K562 (cell line): Measurements from ENCODE around the gene MYH11. TPM values are rescaled to one million over a fixed set of nuclear protein-coding genes. Genes with fewer than 3 reads are reported as not detected.
A peak's percentile ranks its signal among the peaks of the same experiment; 100 is the strongest.

Experiments used
- ATAC-seq: fragments of 200-7000 bp; cut with Tn5 transposase; 3 replicates; pipeline ENCODE4 v1.9.1; 2020; ENCODE audit warnings: moderate library complexity
- BruUV-seq: library from RNA; stranded (reverse); fragments of 400-500 nt; replicated peaks from 2 replicates; lab custom pipeline; 2021; lab: Mats Ljungman, UMichigan
- CTCF ChIA-PET: fragments of 300-600 bp; formaldehyde crosslinking; extraction: SDS; loops from one replicate; lab custom pipeline; 2021; ENCODE audit warnings: low intra/inter-chr PET ratio; lab: Yijun Ruan, JAX
- POLR2A ChIA-PET: fragments of 300-600, 350-650 bp; sonication (Branson Sonifier 250); formaldehyde crosslinking; extraction: SDS; loops from one replicate; lab custom pipeline; 2021; ENCODE audit warnings: antibody characterized with exemption, inconsistent platforms; lab: Yijun Ruan, JAX
- DNase-seq, 4 experiments: peaks; one replicate each; pipeline versions ENCODE4 v3.0.0 to v3.0.0-alpha.2; 2011 to 2018; ENCODE audit warnings: low spot score in 3 of 4, mixed read lengths in 3 of 4; ENCODE audit errors: extremely low read depth in 1 of 4
- FAIRE-seq: peaks from 2 replicates; lab custom pipeline; 2011; peaks lifted over from hg19 to GRCh38; lab: Jason Lieb, UNC
- H2AFZ ChIP-seq: 2 replicates; pipeline ENCODE4 v1.6.0; 2011; ENCODE audit warnings: low read depth, low read length, control low read depth, inconsistent platforms
- H3K27ac ChIP-seq: fragments of 200-600 bp; 3 replicates; pipeline ENCODE4 v1.8.0; 2011; ENCODE audit warnings: low read depth, mild to moderate bottlenecking, control low read depth, inconsistent platforms, low read length, moderate library complexity, mixed read lengths; ENCODE audit errors: extremely low read depth
- H3K27me3 ChIP-seq, 2 experiments: fragments of 300-600 bp in 1 of 2; 2 replicates in 1 of 2; 3 replicates in 1 of 2; pipeline versions ENCODE4 v1.6.0 to v1.8.0; 2011; ENCODE audit warnings: inconsistent platforms in 2 of 2, low read length in 2 of 2, mild to moderate bottlenecking in 1 of 2, mixed read lengths in 1 of 2, moderate library complexity in 1 of 2; ENCODE audit not compliant: control insufficient read depth in 2 of 2, insufficient read depth in 2 of 2
- H3K36me3 ChIP-seq: fragments of 300-600 bp; 3 replicates; pipeline ENCODE4 v1.8.0; 2011; ENCODE audit warnings: mild to moderate bottlenecking, low read length, inconsistent platforms; ENCODE audit not compliant: control insufficient read depth, insufficient read depth
- H3K4me1 ChIP-seq, 2 experiments: fragments of 200-600 bp in 1 of 2; replicated peaks in 1 of 2; 2 replicates in 1 of 2; 3 replicates in 1 of 2; pipeline versions ENCODE4 v1.5.1 to v1.8.0; 2011; ENCODE audit warnings: inconsistent platforms in 2 of 2, low read length in 2 of 2, mild to moderate bottlenecking in 1 of 2, mixed read lengths in 1 of 2, moderate library complexity in 1 of 2; ENCODE audit not compliant: control insufficient read depth in 2 of 2, insufficient read depth in 2 of 2
- H3K4me2 ChIP-seq: 2 replicates; pipeline ENCODE4 v1.6.1; 2011; ENCODE audit warnings: low read length, control low read depth, inconsistent platforms, mixed read lengths; ENCODE audit not compliant: insufficient read depth
- H3K4me3 ChIP-seq: fragments of 200-600 bp; sonication (generic), shearing (Covaris generic); 2 replicates; pipeline ENCODE4 v1.5.1; 2016; ENCODE audit warnings: control low read depth, inconsistent platforms
- H3K79me2 ChIP-seq: fragments of 200-600 bp; 3 replicates; pipeline ENCODE4 v1.8.0; 2011; ENCODE audit warnings: low read length, inconsistent platforms; ENCODE audit not compliant: control insufficient read depth, insufficient read depth
- H3K9ac ChIP-seq, 2 experiments: 2 replicates each; pipeline versions ENCODE4 v1.6.0 to v1.6.1; 2011; ENCODE audit warnings: low read depth in 2 of 2, low read length in 2 of 2, control low read depth in 1 of 2, inconsistent platforms in 1 of 2, mild to moderate bottlenecking in 1 of 2, mixed read lengths in 1 of 2; ENCODE audit not compliant: insufficient read depth in 1 of 2
- H3K9me1 ChIP-seq: one replicate; pipeline ENCODE4 v1.6.0; 2011; ENCODE audit warnings: inconsistent platforms, mild to moderate bottlenecking, low read length, moderate library complexity; ENCODE audit not compliant: control insufficient read depth, insufficient read depth
- H3K9me3 ChIP-seq: replicated peaks from 2 replicates; pipeline ENCODE4 v1.5.1; 2011; ENCODE audit warnings: low read depth, low read length, inconsistent platforms; ENCODE audit not compliant: control insufficient read depth, insufficient read depth
- H4K20me1 ChIP-seq: replicated peaks from 2 replicates; pipeline ENCODE4 v1.6.1; 2011; ENCODE audit warnings: low read length, inconsistent platforms, mixed read lengths; ENCODE audit not compliant: control insufficient read depth, insufficient read depth
- ADNP ChIP-seq: fragments of 200-800 bp; sonication (Bioruptor generic); IDR thresholded peaks from 2 replicates; pipeline ENCODE4 v1.6.1; 2016; ENCODE audit warnings: missing genetic modification characterization, missing compliant biosample characterization
- BCOR ChIP-seq: fragments of 450-650 bp; IDR thresholded peaks from 2 replicates; pipeline ENCODE4 v1.6.1; 2016
- CHD4 ChIP-seq: fragments of 200-600 bp; sonication (generic); IDR thresholded peaks from 3 replicates; pipeline ENCODE4 v1.6.1; 2012; ENCODE audit warnings: low read depth, mild to moderate bottlenecking, mixed read lengths, low read length, inconsistent platforms; ENCODE audit not compliant: insufficient read depth, insufficient replicate concordance, poor library complexity, severe bottlenecking
- E2F3 ChIP-seq: fragments of 250-450 bp; sonication (Bioruptor Pico); IDR thresholded peaks from 2 replicates; pipeline ENCODE4 v1.4.0; 2020; ENCODE audit warnings: mild to moderate bottlenecking
- HDAC3 ChIP-seq: fragments of 450-650 bp; IDR thresholded peaks from 2 replicates; pipeline ENCODE4 v1.6.1; 2018; ENCODE audit warnings: borderline replicate concordance, mild to moderate bottlenecking, moderate library complexity; ENCODE audit not compliant: partially characterized antibody
- KDM1A ChIP-seq, 2 experiments: fragments of 450-650 bp; IDR thresholded peaks; 2 replicates each; pipeline ENCODE4 v1.6.1; 2016; ENCODE audit warnings: mild to moderate bottlenecking in 2 of 2
- RBM25 ChIP-seq: fragments of 200-400 bp; formaldehyde crosslinking; IDR thresholded peaks from 2 replicates; pipeline ENCODE4 v1.6.1; 2018; ENCODE audit warnings: low read length, low read depth, moderate library complexity; ENCODE audit not compliant: severe bottlenecking
- RFX1 ChIP-seq: fragments of 450-650 bp; IDR thresholded peaks from 2 replicates; pipeline ENCODE4 v1.6.1; 2016; ENCODE audit warnings: mild to moderate bottlenecking, moderate library complexity
- SMARCA5 ChIP-seq: fragments of 450-650 bp; IDR thresholded peaks from 2 replicates; pipeline ENCODE4 v1.6.1; 2016
- SREBF2 ChIP-seq: sonication (generic); formaldehyde crosslinking; IDR thresholded peaks from 2 replicates; pipeline ENCODE4 v1.4.0; 2020; ENCODE audit warnings: mild to moderate bottlenecking, missing genetic modification reagents
- ZFP36 ChIP-seq: fragments of 150-350 bp; IDR thresholded peaks from 2 replicates; pipeline ENCODE4 v1.6.1; 2018; ENCODE audit warnings: low read length, low read depth; ENCODE audit not compliant: partially characterized antibody
- ZNF121 ChIP-seq: sonication (generic); formaldehyde crosslinking; conservative IDR thresholded peaks from 2 replicates; pipeline ENCODE4 v1.8.0; 2022; ENCODE audit warnings: missing genetic modification reagents
- ZNF695 ChIP-seq: fragments of 450-650 bp; formaldehyde crosslinking; IDR thresholded peaks from 2 replicates; pipeline ENCODE4 v1.4.0; 2020; ENCODE audit warnings: mild to moderate bottlenecking, moderate library complexity
- WGBS: fragments of 100-300 bp; shearing (Covaris generic); methylation state at CpG from one replicate; pipeline ENCODE4 v1.1.6; 2016; ENCODE audit warnings: low coverage, mixed read lengths; ENCODE audit not compliant: insufficient coverage; ENCODE audit errors: missing lambda C conversion rate; 5-methylcytosine and 5-hydroxymethylcytosine counted together
- in situ Hi-C: fragments of 300-500 bp; cut with MboI; formaldehyde crosslinking; loops from 4 replicates; pipeline ENCODE4 v1.15.0; 2018; ENCODE audit warnings: inconsistent platforms, mixed read lengths
- intact Hi-C: fragments of 100-400 bp; cut with micrococcal nuclease; formaldehyde crosslinking; loops from 2 replicates; pipeline ENCODE4 v1.14.2; 2022
- polyA plus RNA-seq, 8 experiments: library from polyadenylated mRNA; depleted of rRNA in 4 of 8; stranded (reverse) in 5 of 8; unstranded in 3 of 8; fragments of >200 nt; fragmentation: Nextera tagmentation in 2 of 8; fragmentation: Illumina TruSeq in 1 of 8; extraction: Ambion mirVana in 2 of 8; extraction: Trizol in 1 of 8; gene quantifications; 2 replicates each; pipeline versions ENCODE4 v1.2.1 to v1.2.3, GENCODE V29; 2011 to 2014; ENCODE audit warnings: inconsistent platforms in 1 of 8, missing spikeins in 1 of 8
- total RNA-seq, 7 experiments: library from RNA; depleted of rRNA in 6 of 7; stranded (reverse); fragments of >200 nt in 6 of 7; fragmentation: Illumina TruSeq in 2 of 7; extraction: Trizol in 2 of 7; gene quantifications; 2 replicates each; pipeline versions ENCODE4 v1.2.1 to v1.2.3, GENCODE V29; 2011 to 2021; ENCODE audit warnings: low replicate concordance in 1 of 7

The MYH11 gene
- total and polyA plus RNA-seq, 9 of the 15 experiments (the other 6 are each of a cell fraction or from before 2014, with no cell fraction given) = 0.05 to 0.47 (median 0.08) TPM; not detected in 5

GRCh38 chr16:15788846-15789239, 68.0 kb downstream of the MYH11 start:
- DNase-seq = no peak
- no TSS peak for BruUV-seq
- H3K4me1 ChIP-seq = no peaks in the 10 kb centered on the region
- TF ChIP-seq ZNF121 (CRISPR knock-in tag) (peak; percentile 98), E2F3 (no peak), ZFP36 (peak; percentile 68), SREBF2 (CRISPR knock-in tag) (no peak), RFX1 (no peak), SMARCA5 (peak; percentile 78; the same call in 1 of the 2 replicates), ADNP (tag) (peak; percentile 76; the same call in 1 of the 2 replicates), BCOR (peak; percentile 94), RBM25 (peak; percentile 92), CHD4 (peak; percentile 44), ZNF695 (CRISPR knock-in tag) (no peak), KDM1A (IDR thresholded peaks at IDR 0.05) (peak; percentile 39 to 66), HDAC3 (no peak)
- TF ChIP-seq, all 486 proteins: peak for 8
- Histone ChIP-seq H4K20me1 (no peaks in the 10 kb centered on the region), H3K36me3 (no peaks in the 10 kb centered on the region), H3K27me3 (peaks cover 0 to 21% of the 10 kb centered on the region in 2 experiments; a peak in 2 of 5 replicates), H3K4me3 (no peak overlapping the region), H3K9me1 (no peaks in the 10 kb centered on the region), H3K9me3 (no peaks in the 10 kb centered on the region), H3K27ac (no peak overlapping the region), H3K9ac (no peak overlapping the region), H2AFZ (no peak overlapping the region), H3K4me2 (no peak overlapping the region), H3K79me2 (no peaks in the 10 kb centered on the region)
- ATAC-seq = no peak
- ChIA-PET POLR2A (no interaction called here), CTCF (no interaction called here)
- in situ Hi-C loops = no loop called here
- intact Hi-C loops = no loop called here
- FAIRE-seq = no peak
- WGBS = 4% methylated on average over 2 of the region's 2 CpGs
